Stimulated activated CD4-positive, alpha-beta T cell treated with anti-CD3 and anti-CD28 coated beads, Interleukin-15, amount 100 ng/mL, for 24 hours (primary cell): ENCODE data around the gene CASP7.
A peak's percentile ranks its signal among the peaks of the same experiment; 100 is the strongest.

Experiments used
- DNase-seq: peaks from one replicate; pipeline ENCODE4 v3.0.0-alpha.2; 2020

The CASP7 gene

DNA sequence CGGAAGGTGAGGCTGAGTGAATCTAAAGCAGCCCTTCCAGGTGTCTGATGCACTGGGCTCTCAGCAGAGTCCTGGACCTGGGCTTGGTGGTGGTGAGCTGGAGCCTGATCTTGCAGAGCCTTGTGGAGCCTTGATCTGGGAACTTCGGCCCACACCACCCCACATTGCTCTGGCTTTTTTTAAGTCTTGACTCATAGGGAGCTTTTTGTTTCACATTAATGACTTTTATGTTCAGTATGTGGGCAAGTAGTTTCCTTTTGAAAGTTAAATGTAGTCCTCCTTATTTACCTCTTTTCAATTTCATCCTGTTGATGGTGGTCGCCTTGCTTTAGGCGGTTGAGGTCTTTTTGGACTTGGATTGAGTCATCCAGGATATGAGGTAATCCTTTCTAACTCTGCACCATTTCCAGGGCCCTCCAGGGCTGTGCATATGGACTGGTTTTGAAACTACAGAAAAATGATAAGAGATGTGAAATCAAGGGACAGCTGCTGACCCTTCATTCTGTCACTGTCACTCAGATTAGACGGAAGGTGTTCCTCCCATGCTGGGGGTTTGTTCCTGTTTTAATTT is 12.9 kb upstream of the CASP7 start:
- DNase-seq: no peak

DNA sequence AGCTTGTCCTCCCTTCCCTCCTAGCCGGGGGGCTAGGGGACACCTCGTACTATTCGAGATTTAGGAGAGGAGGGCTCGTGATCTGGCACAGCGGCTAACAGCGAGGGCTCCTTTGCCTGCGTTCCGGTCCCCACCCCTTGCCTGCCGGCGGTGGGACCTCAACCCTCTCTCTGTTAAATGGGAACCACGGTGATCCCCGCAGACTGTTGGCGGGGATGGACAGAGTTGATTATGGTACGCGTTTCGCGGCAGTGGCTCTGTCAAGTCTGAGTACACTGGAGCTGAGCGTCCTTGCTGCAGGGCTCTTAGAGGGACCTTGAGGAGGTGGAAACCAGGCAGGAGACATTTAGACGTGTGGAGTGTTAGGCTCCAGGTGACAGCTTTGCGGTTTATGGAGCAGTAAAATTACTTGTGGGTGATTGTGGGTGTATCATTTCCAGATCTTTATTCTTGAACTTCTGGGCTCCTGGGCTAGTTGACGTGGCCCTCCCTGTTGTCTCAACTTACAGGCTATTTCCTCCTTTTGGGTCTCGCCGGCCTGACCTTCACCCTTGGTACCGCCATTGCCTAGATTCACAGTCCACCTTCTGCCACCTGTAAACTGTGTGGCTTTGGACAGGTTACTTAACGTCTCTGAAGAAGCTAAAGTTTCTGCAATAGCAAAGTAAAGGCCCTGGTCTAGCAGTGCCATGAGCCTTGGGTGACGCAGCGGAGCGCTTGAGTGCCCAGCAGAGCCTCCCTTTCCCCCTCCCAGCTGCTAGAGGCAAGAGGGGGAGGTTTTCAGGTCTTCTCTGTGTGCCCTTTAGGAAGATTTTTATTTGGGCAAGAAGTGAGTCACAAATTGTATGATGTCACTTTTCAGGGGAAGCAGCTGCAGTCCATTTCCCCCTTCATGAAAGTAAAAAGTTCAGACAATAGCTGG is 739 bp downstream of the CASP7 start:
- DNase-seq: peak; percentile 44

DNA sequence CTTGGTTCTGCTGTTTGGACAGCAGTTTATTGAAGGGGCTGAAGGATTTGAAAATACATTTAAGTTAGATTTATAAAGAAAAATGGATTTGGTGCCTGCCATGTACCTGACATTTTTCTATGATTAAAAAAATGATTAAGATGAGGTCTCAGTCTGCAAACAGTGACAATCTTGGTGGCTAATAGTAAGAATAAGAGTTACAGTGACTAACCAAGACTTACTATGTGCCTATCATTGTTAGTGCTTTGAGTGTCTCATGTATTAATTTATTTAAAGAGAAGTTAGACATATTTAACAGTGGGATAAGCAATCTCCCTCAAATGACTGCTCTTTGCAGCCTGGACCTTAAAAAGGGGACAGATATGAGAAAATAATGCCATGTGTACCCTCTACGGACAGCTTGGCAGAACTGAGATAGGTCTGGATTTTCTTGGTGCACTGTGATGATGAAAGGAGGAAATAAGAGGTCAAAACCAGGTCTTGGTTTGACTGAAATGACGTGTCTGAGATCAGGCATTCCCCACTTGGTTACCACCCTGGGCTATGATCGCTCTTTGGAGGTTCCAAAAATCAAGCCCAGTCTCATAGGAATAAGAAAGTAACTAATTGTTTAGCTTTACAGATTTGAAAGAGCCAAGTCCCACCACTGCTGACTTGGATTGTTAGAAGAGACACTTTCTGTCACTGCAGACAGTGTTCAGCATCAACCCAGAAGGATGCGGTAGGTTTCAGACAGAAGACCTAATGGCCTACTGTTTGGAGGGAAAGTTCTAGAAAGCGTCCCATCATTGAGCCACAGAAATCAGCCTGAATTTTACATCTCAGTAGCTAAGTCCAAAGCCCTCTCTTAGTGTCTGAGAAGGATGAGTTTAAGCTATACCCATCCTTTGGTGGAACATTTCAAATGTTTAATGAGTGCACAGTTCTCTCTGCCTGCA is 2.1 kb downstream of the CASP7 start:
- DNase-seq: peak; percentile 49

GRCh38 chr10:113683300-113683699 is 3.6 kb downstream of the CASP7 start:
- no peak for DNase-seq

- DNase-seq: no peak
These were observed 6.3 kb downstream of the CASP7 start for GRCh38 chr10:113686028-113686427.

GRCh38 chr10:113687037-113687436 is 7.3 kb downstream of the CASP7 start:
- DNase-seq: no peak

DNA sequence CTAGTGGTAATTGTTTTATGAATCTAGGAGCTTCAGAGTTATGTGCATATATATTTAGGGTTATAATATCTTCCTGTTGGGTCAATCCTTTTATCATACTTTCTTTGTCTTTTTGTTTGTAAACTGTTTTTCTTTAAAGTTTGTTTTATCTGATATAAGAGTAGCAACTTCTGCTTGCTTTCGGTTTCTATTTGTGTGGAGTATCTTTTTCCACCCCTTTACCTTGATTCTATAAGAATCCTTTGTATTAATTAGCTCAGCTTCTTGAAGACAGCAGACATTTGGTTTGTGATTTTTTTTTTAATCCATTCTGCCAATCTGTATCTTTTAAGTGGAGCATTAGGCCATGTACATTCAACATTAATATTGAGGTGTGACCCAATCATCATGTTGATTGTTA is 9.3 kb downstream of the CASP7 start:
- no peak for DNase-seq

- DNase-seq: no peak
These were observed 9.9 kb downstream of the CASP7 start for GRCh38 chr10:113689574-113689973.

DNA sequence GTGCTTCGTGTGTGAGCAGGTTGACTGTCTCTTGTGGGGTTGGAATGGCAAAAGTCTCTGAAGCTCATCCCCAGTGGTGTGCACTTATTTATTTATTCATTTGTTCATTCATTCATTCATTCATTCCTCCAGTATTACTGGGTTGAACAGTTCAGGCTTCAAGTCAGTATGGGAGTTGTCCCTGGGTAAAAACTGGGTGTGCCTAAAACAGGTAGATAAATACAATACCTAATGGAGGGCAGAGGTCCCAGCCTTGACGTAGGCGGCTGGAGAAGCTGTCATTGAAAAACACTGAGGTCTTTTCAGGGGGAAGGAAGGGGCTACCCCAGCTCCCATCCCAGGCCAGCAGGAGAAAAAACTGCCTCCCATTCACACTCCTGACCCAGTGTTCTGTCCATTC is 11.0 kb downstream of the CASP7 start:
- no peak for DNase-seq

DNA sequence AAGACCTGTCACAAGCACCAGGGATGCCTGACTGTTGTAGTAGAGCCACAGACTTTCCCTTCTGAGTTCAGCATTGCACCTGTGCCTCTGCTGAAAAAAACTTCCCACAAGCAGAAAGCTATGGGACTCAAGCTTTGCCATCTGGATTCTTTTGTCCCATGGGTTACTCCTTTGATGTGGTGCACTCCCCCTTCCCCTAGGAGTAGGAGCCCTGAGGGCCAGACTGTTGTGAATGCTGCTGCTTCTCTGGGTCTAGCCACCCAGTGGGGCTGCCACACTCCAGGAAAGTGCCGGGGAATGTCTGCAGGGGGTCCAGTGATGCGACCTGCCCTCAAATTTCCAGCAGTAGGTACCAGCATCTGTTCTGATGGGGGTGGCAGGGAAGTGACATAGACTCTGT is 11.7 kb downstream of the CASP7 start:
- no peak for DNase-seq

DNA sequence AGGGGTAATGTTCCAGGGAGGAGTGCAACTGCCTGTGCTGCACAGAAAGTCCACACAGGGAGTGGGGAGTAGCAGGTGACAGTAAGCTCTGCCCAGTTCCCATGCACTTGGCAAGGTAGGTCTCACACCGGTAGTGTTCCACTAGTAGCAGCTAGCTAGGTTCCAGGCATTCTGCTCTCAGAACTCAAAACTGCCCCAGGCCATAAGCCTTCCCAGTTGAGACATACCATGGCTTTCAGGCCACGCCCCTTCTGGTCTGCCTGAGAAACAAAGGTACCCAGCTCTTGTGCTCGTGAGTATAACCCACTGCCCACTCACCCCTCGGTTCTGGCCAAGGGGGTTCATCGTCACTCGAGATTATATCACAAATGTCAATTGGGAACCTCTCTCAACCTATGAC is 12.6 kb downstream of the CASP7 start:
- no peak for DNase-seq

DNA sequence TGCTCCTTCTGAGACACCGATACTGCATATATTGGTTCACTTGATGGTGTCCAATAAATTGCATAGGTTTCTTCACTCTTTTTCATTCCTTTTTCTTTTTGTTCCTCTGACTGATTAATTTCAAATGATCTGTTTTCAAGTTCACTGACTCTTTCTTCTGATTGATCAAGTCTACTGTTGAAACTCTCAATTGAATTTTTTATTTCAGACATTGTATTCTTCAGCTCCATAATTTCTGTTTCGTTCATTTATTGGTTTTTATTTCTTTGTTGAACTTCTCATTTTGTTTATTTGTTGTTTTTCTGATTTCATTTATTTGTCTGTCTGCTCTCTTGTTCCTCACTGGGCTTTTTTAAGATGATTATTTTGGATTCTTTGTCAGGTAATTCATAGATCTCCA is 13.6 kb downstream of the CASP7 start:
- no peak for DNase-seq

DNA sequence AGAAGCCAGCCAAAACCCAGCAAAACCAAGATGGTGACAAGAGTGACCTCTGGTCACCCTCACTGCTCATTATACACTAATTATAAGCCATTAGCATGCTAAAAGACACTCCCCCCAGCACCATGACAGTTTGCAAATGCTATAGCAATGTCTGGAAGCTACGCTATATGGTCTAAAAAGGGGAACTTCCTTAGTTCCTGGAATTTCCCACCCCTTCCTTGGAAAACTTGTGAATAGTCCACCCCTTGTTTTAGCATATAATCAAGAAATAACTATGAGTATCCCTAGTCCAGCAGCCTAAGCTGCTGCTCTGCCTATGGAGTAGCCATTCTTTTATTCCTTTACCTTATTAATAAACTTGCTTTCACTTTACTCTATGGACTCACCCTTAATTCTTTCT is 16.0 kb downstream of the CASP7 start:
- no peak for DNase-seq

- DNase-seq: no peak
These were observed 17.9 kb downstream of the CASP7 start for GRCh38 chr10:113697595-113697994.

- peak; percentile 24 for DNase-seq
These were observed 25.1 kb downstream of the CASP7 start for GRCh38 chr10:113704637-113705343.

GRCh38 chr10:113705344-113705652 is 25.6 kb downstream of the CASP7 start:
- no peak for DNase-seq

DNA sequence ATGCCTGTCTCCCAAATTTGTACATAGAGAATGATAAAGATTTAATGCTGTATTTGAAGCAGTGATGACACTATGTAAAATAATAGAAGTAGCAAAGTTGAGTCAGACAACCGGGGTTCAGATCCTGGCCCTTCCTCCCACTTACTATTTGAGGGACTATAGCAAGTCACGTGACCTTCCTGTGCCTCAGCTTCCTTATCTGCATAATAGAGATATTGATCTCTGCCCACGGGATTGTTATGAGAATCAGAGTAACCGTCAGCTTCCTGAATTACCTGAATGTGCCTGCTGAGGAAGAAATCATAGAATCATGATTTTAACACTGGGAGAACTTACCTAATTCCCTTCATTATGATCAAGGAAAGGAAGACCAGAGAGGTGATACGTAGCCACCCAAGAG is 26.9 kb downstream of the CASP7 start:
- DNase-seq: no peak

GRCh38 chr10:113708640-113709039 is 28.9 kb downstream of the CASP7 start:
- DNase-seq: no peak

DNA sequence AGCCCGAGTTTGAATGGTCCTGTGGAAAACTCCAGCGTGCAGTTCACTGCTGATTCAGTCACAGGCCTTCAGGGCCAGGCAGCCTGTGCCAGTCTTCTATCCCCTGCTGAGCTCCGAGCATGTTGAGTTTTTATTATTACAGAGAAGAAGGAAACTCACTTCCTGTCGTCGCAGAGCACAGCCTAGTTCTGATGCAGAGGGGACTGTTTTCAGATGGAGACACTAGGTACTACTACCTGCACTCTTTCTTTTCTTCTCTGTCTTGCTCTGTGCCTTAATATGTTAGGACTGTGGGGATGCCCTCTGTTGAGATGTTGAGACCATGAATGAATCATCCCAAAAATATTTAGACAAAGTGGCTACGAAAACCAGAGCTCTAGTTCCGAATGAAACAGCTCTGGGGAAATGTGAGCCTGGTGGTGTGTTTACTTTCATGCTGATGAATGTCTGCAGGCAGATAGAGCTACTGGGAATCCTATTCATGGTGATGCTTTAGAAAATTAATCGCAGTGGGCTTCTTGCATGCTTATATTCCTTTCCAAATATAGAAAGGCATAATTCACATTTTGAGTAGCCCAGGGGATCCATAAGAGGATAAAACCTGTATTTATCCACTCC is 29.6 kb downstream of the CASP7 start:
- no peak for DNase-seq

GRCh38 chr10:113711142-113711541 is 31.4 kb downstream of the CASP7 start:
- no peak for DNase-seq

DNA sequence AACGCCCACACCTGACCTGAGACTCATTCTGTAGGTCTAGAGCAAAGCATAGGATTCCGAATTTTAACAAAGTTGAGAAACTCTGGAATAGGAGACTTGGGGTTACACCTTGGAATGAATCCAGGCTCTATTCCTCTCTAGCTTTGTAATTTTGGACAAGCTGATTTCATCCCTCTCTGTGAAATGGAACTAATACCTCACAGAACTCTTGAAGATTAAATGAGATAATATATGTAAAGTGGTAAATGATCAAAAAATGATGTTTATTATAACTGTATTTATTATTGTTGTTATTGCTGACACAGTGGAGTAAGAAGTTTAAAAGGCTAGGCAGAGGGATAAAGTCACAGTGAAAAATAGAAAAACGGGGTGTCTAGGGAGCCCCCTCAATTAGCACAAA is 32.3 kb downstream of the CASP7 start:
- DNase-seq: no peak
